Activated T-cell treated with anti-CD3 and anti-CD28 coated beads, Interleukin-2, amount 50 U/mL, for 72 hours (primary cell): Measurements from ENCODE around the gene EED. TPM values are rescaled to one million over a fixed set of nuclear protein-coding genes. Genes with fewer than 3 reads are reported as not detected.
"Not testable (repeated sequence)": the region's sequence is repeated elsewhere in the genome, so short reads cannot be mapped to it uniquely, and the experiment has no call there.

Experiments
- ATAC-seq, 2 donors: fragments of 150-1000 bp; cut with Tn5 transposase; replicated peaks in 1 of 2; 2 replicates each; pipeline ENCODE4 v1.10.0; 2021; ENCODE audit warnings: moderate library complexity in 2 of 2, mild to moderate bottlenecking in 1 of 2
- DNase-seq, 2 donors: peaks; one replicate each; pipeline ENCODE4 v3.0.0; 2021 to 2022; ENCODE audit warnings: mixed read lengths in 1 of 2
- H3K27ac Mint-ChIP-seq: one replicate; pipeline ENCODE4 v1.8.0; 2022; ENCODE audit warnings: mild to moderate bottlenecking, moderate library complexity, mixed read lengths
- H3K27me3 Mint-ChIP-seq: one replicate; pipeline ENCODE4 v1.8.0; 2022; ENCODE audit warnings: low read depth, mixed read lengths
- H3K36me3 Mint-ChIP-seq, 2 donors: one replicate each; pipeline ENCODE4 v1.8.0; 2022; ENCODE audit warnings: mixed read lengths in 2 of 2, mild to moderate bottlenecking in 1 of 2; ENCODE audit not compliant: insufficient read depth in 2 of 2
- H3K4me1 Mint-ChIP-seq: one replicate; pipeline ENCODE4 v1.8.0; 2022; ENCODE audit warnings: low read depth, mixed read lengths
- H3K4me3 Mint-ChIP-seq, 2 donors: one replicate each; pipeline ENCODE4 v1.8.0; 2022; ENCODE audit warnings: mild to moderate bottlenecking in 2 of 2, mixed read lengths in 2 of 2, moderate library complexity in 2 of 2
- H3K9me3 Mint-ChIP-seq, 2 donors: one replicate each; pipeline ENCODE4 v1.8.0; 2022; ENCODE audit warnings: mixed read lengths in 2 of 2
- total RNA-seq, 2 donors: library from RNA; stranded (reverse); gene quantifications; one replicate each; pipeline ENCODE4 v1.2.3, GENCODE V29; 2022

EED gene
- total RNA-seq, 2 donors from 2014 or later, result 57.2 to 73.2 TPM

DNA sequence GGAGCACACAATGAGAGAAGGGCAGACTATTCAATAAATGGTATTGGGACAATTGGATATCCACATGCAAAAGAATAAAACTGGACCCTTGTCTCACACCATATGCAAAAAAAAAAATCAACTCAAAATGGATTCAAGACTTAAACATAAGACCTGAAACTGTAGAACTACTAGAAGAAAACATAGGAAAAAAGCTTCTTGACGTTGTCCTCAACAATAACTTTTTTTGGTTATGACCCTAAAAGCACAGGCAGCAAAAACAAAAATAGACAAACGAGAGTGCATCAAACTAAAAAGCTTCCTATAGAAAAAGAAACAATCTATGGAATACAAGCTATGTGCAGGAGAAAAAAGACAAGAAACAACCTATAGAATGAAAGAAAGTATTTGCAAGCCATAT lies 37.1 kb upstream of the EED start:
- H3K9me3 Mint-ChIP-seq, result no peaks in the 10 kb centered on the region
- H3K36me3 Mint-ChIP-seq, result no peaks in the 10 kb centered on the region
- no peak overlapping the region for H3K4me3 Mint-ChIP-seq
- no peak for ATAC-seq
- no peaks in the 10 kb centered on the region for H3K27me3 Mint-ChIP-seq
- no peak overlapping the region for H3K27ac Mint-ChIP-seq
- no peak for DNase-seq
- H3K4me1 Mint-ChIP-seq, result peaks cover 30% of the 10 kb centered on the region

DNA sequence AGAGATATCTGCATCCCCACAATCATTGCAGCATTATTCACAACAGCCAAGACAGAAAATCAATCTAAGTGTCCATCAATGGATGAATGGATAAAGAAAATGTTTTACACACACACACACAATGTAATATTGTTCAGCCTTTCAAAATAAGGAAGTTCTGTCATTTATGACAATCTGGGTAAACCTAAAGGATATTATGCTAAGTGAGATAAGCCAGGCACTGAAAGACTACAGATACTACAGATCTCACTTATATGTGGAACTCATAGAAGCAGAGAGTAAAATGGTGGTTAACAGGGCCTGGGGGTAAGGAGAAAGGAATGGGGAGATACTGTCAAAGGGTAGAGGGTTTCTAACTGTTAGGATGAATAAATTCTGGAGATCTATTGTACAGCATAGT lies 36.0 kb upstream of the EED start:
- no peak overlapping the region for H3K4me3 Mint-ChIP-seq
- DNase-seq, result no peak
- H3K9me3 Mint-ChIP-seq, result no peaks in the 10 kb centered on the region
- no peak overlapping the region for H3K27ac Mint-ChIP-seq
- ATAC-seq, result no peak
- H3K27me3 Mint-ChIP-seq, result no peaks in the 10 kb centered on the region
- H3K36me3 Mint-ChIP-seq, result peaks cover 0 to 2% of the 10 kb centered on the region in 2 donors
- H3K4me1 Mint-ChIP-seq, result peaks cover 41% of the 10 kb centered on the region

DNA sequence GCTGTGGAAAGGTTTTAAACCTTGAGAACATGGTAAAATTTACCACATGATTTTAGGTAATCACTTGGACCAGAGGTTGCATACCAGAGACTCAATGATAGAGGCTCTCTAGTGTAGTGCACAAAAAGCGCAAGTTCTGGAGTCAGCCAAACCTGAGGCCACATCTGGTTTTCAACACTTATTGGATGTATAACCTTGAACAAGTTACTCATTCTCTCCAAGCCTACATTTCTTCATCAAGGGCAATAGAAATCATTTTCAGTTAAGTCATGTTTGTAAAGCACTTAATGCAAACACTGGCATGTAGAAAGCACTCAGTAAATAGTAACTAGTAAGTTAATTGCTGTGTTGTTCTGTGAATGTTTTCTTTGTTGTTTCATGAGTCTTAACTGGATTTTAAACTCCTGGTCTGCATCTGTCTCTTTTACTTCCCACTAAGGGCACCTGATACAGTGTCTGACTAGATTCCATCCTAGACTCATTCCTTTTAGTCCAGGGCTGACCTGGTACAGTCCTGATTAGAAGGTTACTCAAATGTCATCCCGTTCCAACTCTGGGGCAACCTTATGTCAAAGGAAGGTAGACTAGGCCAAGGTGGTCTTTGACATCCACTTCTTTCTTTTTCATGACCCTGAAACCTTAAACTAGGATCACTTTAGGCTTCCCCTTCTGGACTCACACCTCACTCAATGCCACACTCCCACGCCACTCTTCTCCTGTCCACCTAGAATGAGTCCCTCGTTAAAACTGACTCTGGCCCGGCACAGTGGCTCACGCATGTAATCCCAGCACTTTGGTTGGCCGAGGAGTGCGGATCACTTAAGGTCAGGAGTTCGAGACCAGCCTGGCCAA lies 34.5 kb upstream of the EED start:
- Mint-ChIP-seq H3K36me3 (peaks cover 2 to 7% of the 10 kb centered on the region in 2 donors), H3K27me3 (no peaks in the 10 kb centered on the region), H3K4me1 (peaks cover 56% of the 10 kb centered on the region), H3K4me3 (no peak overlapping the region), H3K27ac (no peak overlapping the region), H3K9me3 (peaks cover 2 to 5% of the 10 kb centered on the region in 2 donors)
- DNase-seq (no peak), ATAC-seq (peak in 1 of 2 donors; percentile 21)

DNA sequence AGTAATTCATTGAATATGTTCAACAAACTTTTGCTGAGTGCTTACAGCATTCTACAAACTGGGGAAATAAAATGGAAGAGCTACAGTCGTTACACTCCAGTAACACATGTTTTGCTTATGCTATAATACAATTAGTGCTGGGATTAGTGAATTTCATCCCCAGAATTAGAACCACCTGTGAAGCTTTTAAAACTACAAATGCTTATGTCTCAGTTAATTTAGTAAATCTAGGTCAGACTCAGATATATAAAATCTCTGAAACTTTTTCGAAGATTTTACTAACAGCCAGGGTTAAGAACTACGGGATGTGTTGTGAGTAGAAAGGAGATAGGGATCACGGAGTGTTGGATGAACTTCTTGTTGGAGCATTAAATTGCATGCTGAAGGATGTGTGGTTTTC lies 33.7 kb upstream of the EED start:
- H3K27ac Mint-ChIP-seq, result peak overlapping the region; percentile 10
- H3K36me3 Mint-ChIP-seq, result peaks cover 2 to 7% of the 10 kb centered on the region in 2 donors
- no peak overlapping the region for H3K4me3 Mint-ChIP-seq
- ATAC-seq (no peak), DNase-seq (no peak)
- H3K4me1 Mint-ChIP-seq, result peaks cover 64% of the 10 kb centered on the region
- peaks cover 2 to 5% of the 10 kb centered on the region in 2 donors for H3K9me3 Mint-ChIP-seq
- H3K27me3 Mint-ChIP-seq, result no peaks in the 10 kb centered on the region

DNA sequence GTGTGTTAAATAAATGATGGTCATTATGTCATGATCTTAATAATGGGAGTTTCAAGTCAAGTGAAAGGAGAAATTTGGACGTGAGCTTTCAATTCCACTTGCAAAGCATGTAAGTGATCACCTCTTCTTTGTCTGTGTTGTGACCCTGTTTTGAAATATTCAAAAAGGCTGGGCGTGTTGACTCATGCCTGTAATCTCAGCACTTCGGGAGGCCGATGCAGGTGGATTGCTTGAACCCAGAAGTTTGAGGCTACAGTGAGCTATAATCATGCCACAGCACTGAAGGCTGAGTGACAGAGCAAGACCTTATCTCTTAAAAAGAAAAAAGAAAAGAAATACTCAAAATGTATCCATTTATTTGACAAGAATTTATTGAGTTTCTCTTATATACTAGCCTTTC lies 32.9 kb upstream of the EED start:
- DNase-seq (peak in 1 of 2 donors; percentile 13), ATAC-seq (no peak)
- Mint-ChIP-seq H3K27ac (no peak overlapping the region), H3K9me3 (peaks cover 2 to 5% of the 10 kb centered on the region in 2 donors), H3K4me3 (no peak overlapping the region), H3K4me1 (peaks cover 71% of the 10 kb centered on the region), H3K27me3 (no peaks in the 10 kb centered on the region), H3K36me3 (peaks cover 2 to 7% of the 10 kb centered on the region in 2 donors)

DNA sequence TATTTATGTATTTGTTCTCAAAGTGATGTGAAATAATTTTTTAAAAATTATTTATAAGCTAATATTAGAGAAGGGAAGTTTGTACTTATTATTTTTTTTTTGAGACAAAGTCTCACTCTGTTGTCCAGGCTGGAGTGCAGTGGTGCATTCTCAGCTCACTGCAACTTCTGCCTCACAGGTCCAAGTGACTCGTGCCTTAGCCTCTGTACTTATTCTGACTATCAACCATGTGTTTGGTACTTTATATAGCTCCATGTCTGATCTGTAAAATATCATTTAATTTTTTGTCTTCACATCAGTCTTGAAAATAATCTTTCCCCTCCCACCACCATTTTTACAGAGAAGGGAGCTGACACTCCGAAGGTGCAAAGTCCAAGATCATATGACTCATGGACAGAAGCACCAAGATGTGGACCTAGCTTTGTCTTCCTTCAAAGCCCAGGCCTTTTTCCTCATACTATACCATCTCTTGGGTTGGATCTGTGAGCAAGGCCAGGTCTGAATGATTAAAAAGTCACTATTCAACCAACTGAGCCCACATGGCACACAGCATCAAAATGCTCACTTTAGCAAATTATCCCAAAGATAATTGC lies 32.4 kb upstream of the EED start:
- H3K36me3 Mint-ChIP-seq, result peaks cover 2 to 7% of the 10 kb centered on the region in 2 donors
- no peak for ATAC-seq
- H3K4me3 Mint-ChIP-seq, result peak overlapping the region in 1 of 2 donors; percentile 21
- DNase-seq, result no peak
- H3K27me3 Mint-ChIP-seq, result no peaks in the 10 kb centered on the region
- peaks cover 2 to 5% of the 10 kb centered on the region in 2 donors for H3K9me3 Mint-ChIP-seq
- H3K4me1 Mint-ChIP-seq, result peaks cover 71% of the 10 kb centered on the region
- H3K27ac Mint-ChIP-seq, result no peak overlapping the region

DNA sequence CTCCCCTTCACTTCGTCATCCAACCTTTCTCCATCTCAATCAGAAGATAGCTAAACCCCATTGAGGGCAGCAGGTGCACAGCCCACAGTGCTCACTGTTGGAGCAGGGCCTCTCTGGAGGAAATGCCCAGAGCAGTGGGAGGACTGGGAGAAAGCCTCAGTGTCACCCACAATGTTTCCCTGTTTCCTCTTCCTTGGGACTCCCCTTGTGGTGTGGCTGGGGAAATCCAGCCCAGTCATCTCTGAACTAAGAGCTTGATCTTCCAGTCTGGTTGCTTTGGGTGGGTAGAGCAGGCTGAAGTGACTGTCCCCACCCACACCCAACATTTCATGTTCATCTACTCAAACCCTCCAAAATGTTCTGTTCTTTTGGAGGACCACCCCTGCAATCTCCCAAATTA lies 29.8 kb upstream of the EED start:
- DNase-seq (peak; percentile 89 to 91), ATAC-seq (peak; percentile 82 to 86)
- Mint-ChIP-seq H3K4me1 (peaks cover 93% of the 10 kb centered on the region), H3K4me3 (peak overlapping the region; percentile 47 to 48), H3K9me3 (peaks cover 2 to 5% of the 10 kb centered on the region in 2 donors), H3K27ac (peak overlapping the region; percentile 38), H3K36me3 (peaks cover 2 to 7% of the 10 kb centered on the region in 2 donors), H3K27me3 (no peaks in the 10 kb centered on the region)

DNA sequence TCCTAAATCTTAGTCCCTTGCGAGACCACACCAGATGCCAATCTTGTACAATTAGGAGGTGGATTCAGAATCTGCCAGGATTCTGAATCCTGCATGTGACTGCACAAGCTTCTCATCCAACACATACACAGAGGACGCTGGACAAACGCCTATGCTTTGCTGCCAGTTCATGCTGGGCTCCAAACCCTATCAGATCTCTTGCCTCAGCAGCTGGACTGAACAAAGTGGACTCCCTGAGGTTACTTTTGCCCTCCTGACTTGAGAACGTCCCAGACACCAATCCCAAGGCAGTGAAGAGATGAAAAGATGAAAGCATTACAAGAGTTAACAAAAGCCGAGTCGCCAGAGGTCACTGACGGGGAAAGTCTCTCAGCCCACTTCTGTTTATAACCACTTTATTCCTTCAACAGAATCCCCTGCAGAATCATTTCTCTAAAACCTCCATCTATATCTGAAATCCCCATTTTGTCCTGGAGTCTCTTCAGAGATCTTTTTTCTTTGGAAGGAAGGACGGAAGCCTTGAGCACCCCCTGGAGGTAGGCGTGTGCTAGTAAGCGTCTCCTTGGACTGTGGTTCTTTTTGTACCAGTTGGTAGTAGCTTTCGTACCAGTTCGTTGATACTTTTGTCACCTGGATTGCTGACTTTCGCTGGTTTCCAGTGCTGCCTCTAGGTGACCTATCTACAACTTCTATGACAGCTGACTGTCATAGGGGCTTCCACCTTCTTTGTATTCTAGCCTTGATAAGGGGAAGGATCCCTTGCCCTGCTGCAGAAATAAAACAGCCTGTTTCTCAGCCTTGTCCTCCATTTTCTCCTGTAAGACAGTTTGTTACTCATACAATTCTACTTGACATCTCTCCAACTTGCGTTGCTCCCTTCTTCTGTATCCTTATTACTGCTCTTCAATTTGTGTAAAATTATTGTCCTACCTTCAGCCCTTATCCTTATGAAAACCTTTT lies 26.1 kb upstream of the EED start:
- H3K27me3 Mint-ChIP-seq, result no peaks in the 10 kb centered on the region
- H3K36me3 Mint-ChIP-seq, result peaks cover 2 to 5% of the 10 kb centered on the region in 2 donors
- ATAC-seq (peak; percentile 24 to 43), DNase-seq (peak; percentile 60 to 75)
- peak overlapping the region; percentile 92 for H3K27ac Mint-ChIP-seq
- peak overlapping the region; percentile 65 to 81 for H3K4me3 Mint-ChIP-seq
- peaks cover 86% of the 10 kb centered on the region for H3K4me1 Mint-ChIP-seq
- peaks cover 2 to 5% of the 10 kb centered on the region in 2 donors for H3K9me3 Mint-ChIP-seq

DNA sequence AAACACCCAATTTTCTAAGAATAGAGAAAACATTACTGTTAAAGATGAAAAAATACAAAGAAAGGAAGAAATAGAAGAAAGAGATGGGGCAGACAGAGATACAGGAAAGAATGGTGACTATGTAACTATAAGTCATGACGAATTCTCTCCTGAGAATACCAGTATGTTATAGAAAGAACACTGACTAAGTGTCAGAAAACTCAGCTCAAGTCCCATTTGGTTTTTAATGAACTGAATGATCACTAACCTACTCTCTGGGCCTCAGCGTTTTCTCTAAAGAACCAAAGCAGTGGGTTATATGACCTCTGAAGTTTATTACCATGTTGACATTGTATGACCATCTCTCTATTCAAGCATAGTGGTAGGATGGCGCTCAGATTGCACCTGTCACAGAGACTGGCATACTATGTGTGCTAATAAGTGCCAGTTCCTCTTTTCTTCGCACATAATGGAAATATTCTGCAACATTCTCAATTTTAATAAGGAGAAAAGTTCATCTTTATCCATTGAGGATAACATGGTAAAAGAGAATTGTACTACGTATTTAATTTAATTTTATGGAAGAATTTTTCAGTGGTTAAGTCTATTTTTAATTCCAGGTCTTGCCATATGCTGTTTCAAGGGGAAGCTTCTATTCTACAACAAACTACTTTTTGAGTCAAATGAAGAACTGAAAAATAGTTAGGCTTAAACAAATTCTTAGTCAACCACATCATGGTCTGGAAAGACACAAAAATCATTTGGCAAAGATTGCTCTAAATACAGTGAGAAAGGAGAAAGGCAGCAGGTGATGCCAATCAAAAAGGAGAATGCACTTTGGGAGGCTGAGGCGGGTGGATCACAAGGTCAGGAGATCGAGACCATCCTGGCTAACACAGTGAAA lies 25.0 kb upstream of the EED start:
- H3K27ac Mint-ChIP-seq, result peak overlapping the region; percentile 92
- peaks cover 4 to 8% of the 10 kb centered on the region in 2 donors for H3K9me3 Mint-ChIP-seq
- H3K27me3 Mint-ChIP-seq, result no peaks in the 10 kb centered on the region
- ATAC-seq (peak; percentile 47 to 49), DNase-seq (no peak)
- peaks cover 6 to 13% of the 10 kb centered on the region in 2 donors for H3K36me3 Mint-ChIP-seq
- peaks cover 75% of the 10 kb centered on the region for H3K4me1 Mint-ChIP-seq
- peak overlapping the region; percentile 65 to 81 for H3K4me3 Mint-ChIP-seq

DNA sequence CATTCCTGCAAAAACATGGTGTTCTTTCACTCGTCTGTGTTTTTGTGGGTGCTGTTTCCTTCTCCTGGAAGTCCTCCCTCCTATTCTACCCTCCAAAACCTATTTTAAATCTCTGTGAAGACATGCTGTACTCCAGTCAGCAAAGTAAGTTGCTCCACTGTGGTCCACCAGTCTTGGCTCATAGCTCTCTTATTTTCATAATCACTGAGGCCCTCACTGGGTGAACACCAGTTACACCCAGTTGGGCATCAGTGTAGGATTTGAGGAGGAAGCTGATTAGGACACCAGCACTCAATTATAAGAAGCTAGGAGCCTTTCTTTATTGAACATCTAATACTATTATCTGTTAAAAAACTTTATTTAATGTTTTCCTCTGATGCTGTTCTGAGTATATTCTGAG lies 23.9 kb upstream of the EED start:
- Mint-ChIP-seq H3K9me3 (peaks cover 3 to 5% of the 10 kb centered on the region in 2 donors), H3K4me3 (peak overlapping the region; percentile 2 to 27), H3K4me1 (peaks cover 64% of the 10 kb centered on the region), H3K36me3 (peaks cover 6 to 13% of the 10 kb centered on the region in 2 donors), H3K27me3 (no peaks in the 10 kb centered on the region), H3K27ac (peak overlapping the region; percentile 8)
- DNase-seq, result no peak
- ATAC-seq, result no peak

DNA sequence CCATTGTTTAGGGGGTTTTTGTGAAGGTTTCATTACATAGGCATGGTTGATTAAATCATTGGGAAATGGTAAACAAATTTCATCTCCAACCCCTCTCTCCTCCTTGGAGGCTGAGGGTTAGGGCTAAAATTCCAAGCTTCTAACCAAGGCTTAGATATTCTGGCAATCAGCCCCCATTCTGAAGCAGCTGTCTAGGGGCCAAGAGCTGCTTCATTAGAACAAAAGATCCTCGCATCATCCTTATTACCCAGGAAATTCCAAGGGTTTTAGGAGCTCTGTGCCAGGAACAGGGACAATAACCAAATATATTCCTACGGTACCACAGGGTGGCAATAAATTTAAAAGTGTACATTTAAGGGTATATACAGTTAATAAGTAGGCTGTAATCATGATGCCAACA lies 22.5 kb upstream of the EED start:
- DNase-seq, result no peak
- Mint-ChIP-seq H3K36me3 (peaks cover 6 to 13% of the 10 kb centered on the region in 2 donors), H3K27ac (no peak overlapping the region), H3K4me1 (peaks cover 67% of the 10 kb centered on the region), H3K27me3 (no peaks in the 10 kb centered on the region), H3K9me3 (peaks cover 3 to 5% of the 10 kb centered on the region in 2 donors), H3K4me3 (no peak overlapping the region)
- no peak for ATAC-seq

DNA sequence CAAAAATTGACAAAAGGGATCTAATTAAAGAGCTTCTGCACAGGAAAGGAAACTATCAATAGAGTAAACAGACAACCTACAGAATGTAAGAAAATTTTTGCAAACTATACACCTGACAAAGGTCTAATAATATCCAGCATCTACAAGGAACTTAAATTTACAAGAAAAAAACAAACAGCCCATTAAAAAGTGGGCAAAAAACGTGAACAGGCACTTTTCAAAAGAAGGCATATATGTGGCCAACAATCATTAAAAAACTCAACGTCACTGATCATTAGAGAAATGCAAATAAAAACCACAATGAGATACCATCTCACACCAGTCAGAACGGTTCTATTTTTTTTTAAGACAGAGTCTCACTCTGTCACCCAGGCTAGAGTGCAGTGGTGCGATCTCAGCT lies 20.0 kb upstream of the EED start:
- not testable (repeated sequence) for DNase-seq, H3K4me3 Mint-ChIP-seq, H3K9me3 Mint-ChIP-seq, H3K27ac Mint-ChIP-seq, H3K27me3 Mint-ChIP-seq, ATAC-seq
- H3K4me1 Mint-ChIP-seq, result peaks cover 69% of the 10 kb centered on the region
- peaks cover 6 to 13% of the 10 kb centered on the region in 2 donors for H3K36me3 Mint-ChIP-seq
